HEK293T (cell line): Measurements from ENCODE around the gene PLB1.

ENCODE experiments used
- CTCF ChIA-PET: fragments of 350-600 bp; formaldehyde crosslinking; extraction: SDS; loops from one replicate; lab custom pipeline; 2021; ENCODE audit warnings: antibody characterized with exemption, inconsistent platforms; lab: Yijun Ruan, JAX
- POLR2A ChIA-PET: fragments of 350-600 bp; formaldehyde crosslinking; extraction: SDS; loops from one replicate; lab custom pipeline; 2020; ENCODE audit warnings: antibody characterized with exemption, inconsistent platforms; lab: Yijun Ruan, JAX
- DNase-seq: peaks from one replicate; pipeline ENCODE4 v3.0.0; 2012; ENCODE audit warnings: mixed read lengths; ENCODE audit errors: extremely low spot score
- ARNT ChIP-seq: fragments of 450-650 bp; IDR thresholded peaks from 2 replicates; pipeline ENCODE4 v1.6.1; 2017; ENCODE audit warnings: mild to moderate bottlenecking
- BHLHE40 ChIP-seq: fragments of 450-650 bp; IDR thresholded peaks from 2 replicates; pipeline ENCODE4 v1.6.1; 2016; ENCODE audit warnings: mild to moderate bottlenecking, moderate library complexity, borderline replicate concordance
- CTBP1 ChIP-seq: fragments of 450-650 bp; IDR thresholded peaks from 2 replicates; pipeline ENCODE4 v1.6.1; 2016; ENCODE audit warnings: borderline replicate concordance
- ELF4 ChIP-seq: fragments of 450-650 bp; IDR thresholded peaks from 2 replicates; pipeline ENCODE4 v1.6.1; 2017; ENCODE audit warnings: antibody characterized with exemption
- FOXA1 ChIP-seq: fragments of 450-650 bp; IDR thresholded peaks from 2 replicates; pipeline ENCODE4 v1.6.1; 2016; ENCODE audit warnings: mild to moderate bottlenecking
- FOXK2 ChIP-seq: fragments of 450-650 bp; IDR thresholded peaks from 2 replicates; pipeline ENCODE4 v1.6.1; 2016; ENCODE audit warnings: mild to moderate bottlenecking
- FOXM1 ChIP-seq: fragments of 450-650 bp; IDR thresholded peaks from 2 replicates; pipeline ENCODE4 v1.6.1; 2017; ENCODE audit warnings: mild to moderate bottlenecking, borderline replicate concordance
- HDGF ChIP-seq: fragments of 450-650 bp; IDR thresholded peaks from 2 replicates; pipeline ENCODE4 v1.6.1; 2017; ENCODE audit warnings: antibody characterized with exemption, borderline replicate concordance
- L3MBTL2 ChIP-seq: fragments of 450-650 bp; conservative IDR thresholded peaks from 2 replicates; pipeline ENCODE4 v1.6.1; 2016; ENCODE audit warnings: mild to moderate bottlenecking
- LEF1 ChIP-seq: fragments of 450-650 bp; IDR thresholded peaks from 2 replicates; pipeline ENCODE4 v1.6.1; 2017; ENCODE audit warnings: mild to moderate bottlenecking, borderline replicate concordance
- NFRKB ChIP-seq: fragments of 450-650 bp; IDR thresholded peaks from 2 replicates; pipeline ENCODE4 v1.6.1; 2016; ENCODE audit warnings: mild to moderate bottlenecking, moderate library complexity
- PKNOX1 ChIP-seq: fragments of 450-650 bp; IDR thresholded peaks from 2 replicates; pipeline ENCODE4 v1.6.1; 2016
- SP1 ChIP-seq: fragments of 450-650 bp; IDR thresholded peaks from 2 replicates; pipeline ENCODE4 v1.6.1; 2017
- SUZ12 ChIP-seq: fragments of 450-650 bp; IDR thresholded peaks from 2 replicates; pipeline ENCODE4 v1.6.1; 2016; ENCODE audit warnings: mild to moderate bottlenecking
- TARDBP ChIP-seq: fragments of 450-650 bp; IDR thresholded peaks from 2 replicates; pipeline ENCODE4 v1.6.1; 2016
- ZNF384 ChIP-seq: fragments of 450-650 bp; IDR thresholded peaks from 2 replicates; pipeline ENCODE4 v1.6.1; 2016

PLB1 gene

GRCh38 chr2:28588292-28588670 is 92.4 kb downstream of the PLB1 start:
- TF ChIP-seq ELF4 (no peak), LEF1 (no peak), PKNOX1 (no peak), FOXM1 (no peak), BHLHE40 (no peak), SP1 (no peak), L3MBTL2 (no peak), CTBP1 (no peak), ZNF384 (no peak), SUZ12 (no peak), TARDBP (no peak), FOXK2 (no peak), HDGF (no peak), NFRKB (no peak)
- DNase-seq = no peak
- ChIA-PET POLR2A (no interaction called here), CTCF (no interaction called here)

- DNase-seq = no peak
- no peak for TF ChIP-seq ARNT
- TF ChIP-seq L3MBTL2 = no peak
- TF ChIP-seq FOXK2 = no peak
- no peak for TF ChIP-seq SP1
- TF ChIP-seq HDGF = no peak
- CTCF ChIA-PET = no interaction called here
- POLR2A ChIA-PET = no interaction called here
Measured at GRCh38 chr2:28589746-28590463, 94.0 kb downstream of the PLB1 start.

- ChIA-PET CTCF (no interaction called here), POLR2A (no interaction called here)
- TF ChIP-seq NFRKB = no peak
- no peak for TF ChIP-seq FOXA1
- no peak for TF ChIP-seq FOXM1
- no peak for TF ChIP-seq CTBP1
- no peak for TF ChIP-seq ELF4
- no peak for TF ChIP-seq HDGF
- no peak for TF ChIP-seq ARNT
- TF ChIP-seq LEF1 = no peak
- TF ChIP-seq FOXK2 = no peak
- TF ChIP-seq TARDBP = no peak
- no peak for DNase-seq
Measured at GRCh38 chr2:28590496-28591301, 94.8 kb downstream of the PLB1 start.

- CTCF ChIA-PET = interaction anchor here (1.1 kb wide), 2 partner anchors 7 to 192 kb away, joined by 3 read pairs; no protein-coding TSS in a partner anchor
- no peak for DNase-seq
- TF ChIP-seq HDGF (no peak), PKNOX1 (no peak), ELF4 (no peak), FOXK2 (no peak), ZNF384 (no peak), FOXM1 (no peak), CTBP1 (no peak), LEF1 (no peak), L3MBTL2 (no peak), SP1 (no peak), SUZ12 (no peak)
- POLR2A ChIA-PET = no interaction called here
Measured at GRCh38 chr2:28591711-28592335, 96.0 kb downstream of the PLB1 start.

- DNase-seq = no peak
- ChIA-PET CTCF (interaction anchor here (0.7 to 1.1 kb wide), 5 partner anchors 8 to 193 kb away, joined by 3 to 4 read pairs (median 3); no protein-coding TSS in a partner anchor), POLR2A (interaction anchor here (1.2 kb wide), 1 partner anchor 159 kb away, joined by 5 read pairs; the partner anchor contains the start of gene PPP1CB)
- TF ChIP-seq HDGF (no peak), L3MBTL2 (no peak), ELF4 (no peak), PKNOX1 (no peak), SP1 (no peak), FOXK2 (no peak), NFRKB (no peak), FOXA1 (no peak), FOXM1 (no peak)
Measured at GRCh38 chr2:28592481-28592880, 96.6 kb downstream of the PLB1 start.
